HEK293 (cell line): ENCODE data around the gene HTATIP2.

ENCODE experiments used
- ZNF501 ChIP-seq: fragments of 450-650 bp; formaldehyde crosslinking; IDR thresholded peaks from 2 replicates; pipeline ENCODE4 v1.5.1; 2016; ENCODE audit warnings: missing biosample characterization, missing genetic modification characterization
- ZNF768 ChIP-seq: fragments of 450-650 bp; formaldehyde crosslinking; IDR thresholded peaks from 2 replicates; pipeline ENCODE4 v1.5.1; 2018; ENCODE audit warnings: missing biosample characterization, mild to moderate bottlenecking, missing genetic modification characterization

DNA sequence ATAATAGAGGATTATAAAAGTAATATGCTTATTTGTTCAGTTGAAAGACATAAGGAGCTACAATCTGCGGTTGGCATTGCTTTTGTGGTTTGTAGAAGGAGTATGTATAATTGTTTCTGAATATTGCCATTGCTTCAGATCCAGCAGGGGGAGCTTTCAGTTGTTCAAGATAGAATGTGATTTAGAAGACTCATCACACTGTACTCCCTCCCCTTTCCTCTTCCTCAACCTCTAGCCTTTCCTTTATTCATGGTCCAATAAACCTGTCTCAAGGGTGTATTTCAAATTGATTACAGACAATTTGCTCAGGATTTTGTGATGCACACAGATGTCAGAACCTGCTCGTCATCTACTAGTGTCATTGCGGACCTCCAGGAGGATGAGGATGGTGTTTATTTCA, 33.8 kb downstream of the HTATIP2 start:
- TF ChIP-seq ZNF768 (tag by site-specific recombination) (no peak), ZNF501 (tag by site-specific recombination) (no peak)
